DOHH2 (cell line): Measurements from ENCODE around the gene ELOB.

ENCODE experiments used
- CTCF ChIP-seq: fragments of 200-600 bp; sonication (generic); IDR thresholded peaks from one replicate; pipeline ENCODE4 v1.5.1; 2014; ENCODE audit warnings: antibody characterized with exemption, mild to moderate bottlenecking, low read depth, low read length; ENCODE audit not compliant: poor library complexity, severe bottlenecking
- EZH2phosphoT487 ChIP-seq: fragments of 200-600 bp; sonication (generic); IDR thresholded peaks from 2 replicates; pipeline ENCODE4 v1.6.1; 2017; ENCODE audit warnings: borderline replicate concordance, mild to moderate bottlenecking, antibody characterized with exemption, low read length, moderate library complexity, mixed read lengths

- TF ChIP-seq EZH2phosphoT487 (no peak), CTCF (no peak)
These were observed 52.9 kb downstream of the ELOB start for GRCh38 chr16:2724088-2724676.
